HG03097 (cell line): ENCODE measurements around the gene DSTN.

ENCODE experiments used
- ATAC-seq: cut with Tn5 transposase; IDR thresholded peaks from one replicate; pipeline ENCODE4 v1.9.1; 2021; ENCODE audit not compliant: unreplicated experiment, low FRiP score

Gene DSTN

GRCh38 chr20:17543531-17544131, 26.2 kb upstream of the DSTN start:
- ATAC-seq, result no peak

GRCh38 chr20:17545127-17545526, 24.7 kb upstream of the DSTN start:
- ATAC-seq, result no peak

GRCh38 chr20:17549131-17549530, 20.7 kb upstream of the DSTN start:
- ATAC-seq, result no peak

- ATAC-seq, result no peak
These were observed 14.8 kb upstream of the DSTN start for GRCh38 chr20:17555106-17555505.

- no peak for ATAC-seq
These were observed 12.8 kb upstream of the DSTN start for GRCh38 chr20:17556837-17557674.

GRCh38 chr20:17557675-17558006, 12.2 kb upstream of the DSTN start:
- ATAC-seq, result no peak

- no peak for ATAC-seq
These were observed 11.5 kb upstream of the DSTN start for GRCh38 chr20:17558154-17558940.

- ATAC-seq, result no peak
These were observed 11.0 kb upstream of the DSTN start for GRCh38 chr20:17558941-17559304.

GRCh38 chr20:17559338-17559737, 10.5 kb upstream of the DSTN start:
- no peak for ATAC-seq

- no peak for ATAC-seq
These were observed 9.4 kb upstream of the DSTN start for GRCh38 chr20:17560344-17561074.

- no peak for ATAC-seq
These were observed 7.0 kb upstream of the DSTN start for GRCh38 chr20:17562804-17563305.

- no peak for ATAC-seq
These were observed 4.6 kb upstream of the DSTN start for GRCh38 chr20:17565169-17565845.

- ATAC-seq, result no peak
These were observed 3.5 kb upstream of the DSTN start for GRCh38 chr20:17566345-17566744.

- ATAC-seq, result no peak
These were observed 1.7 kb upstream of the DSTN start for GRCh38 chr20:17568045-17568788.

- ATAC-seq, result no peak
These were observed 828 bp upstream of the DSTN start for GRCh38 chr20:17568972-17569521.

- peak; percentile 37 for ATAC-seq
These were observed 675 bp downstream of the DSTN start for GRCh38 chr20:17570347-17571152.

GRCh38 chr20:17571153-17571527, 1.3 kb downstream of the DSTN start:
- no peak for ATAC-seq

- no peak for ATAC-seq
These were observed 2.3 kb downstream of the DSTN start for GRCh38 chr20:17572034-17572638.
